SH-SY5Y (cell line): ENCODE results near the gene DTYMK.

ENCODE experiments used
- GATA2 ChIP-seq: IDR thresholded peaks from 2 replicates; pipeline ENCODE4 v1.6.1; 2011; ENCODE audit warnings: mild to moderate bottlenecking, low read depth, low read length
- GATA3 ChIP-seq: IDR thresholded peaks from 2 replicates; pipeline ENCODE4 v1.6.1; 2011; ENCODE audit warnings: low read depth, mild to moderate bottlenecking, low read length, moderate library complexity

DNA sequence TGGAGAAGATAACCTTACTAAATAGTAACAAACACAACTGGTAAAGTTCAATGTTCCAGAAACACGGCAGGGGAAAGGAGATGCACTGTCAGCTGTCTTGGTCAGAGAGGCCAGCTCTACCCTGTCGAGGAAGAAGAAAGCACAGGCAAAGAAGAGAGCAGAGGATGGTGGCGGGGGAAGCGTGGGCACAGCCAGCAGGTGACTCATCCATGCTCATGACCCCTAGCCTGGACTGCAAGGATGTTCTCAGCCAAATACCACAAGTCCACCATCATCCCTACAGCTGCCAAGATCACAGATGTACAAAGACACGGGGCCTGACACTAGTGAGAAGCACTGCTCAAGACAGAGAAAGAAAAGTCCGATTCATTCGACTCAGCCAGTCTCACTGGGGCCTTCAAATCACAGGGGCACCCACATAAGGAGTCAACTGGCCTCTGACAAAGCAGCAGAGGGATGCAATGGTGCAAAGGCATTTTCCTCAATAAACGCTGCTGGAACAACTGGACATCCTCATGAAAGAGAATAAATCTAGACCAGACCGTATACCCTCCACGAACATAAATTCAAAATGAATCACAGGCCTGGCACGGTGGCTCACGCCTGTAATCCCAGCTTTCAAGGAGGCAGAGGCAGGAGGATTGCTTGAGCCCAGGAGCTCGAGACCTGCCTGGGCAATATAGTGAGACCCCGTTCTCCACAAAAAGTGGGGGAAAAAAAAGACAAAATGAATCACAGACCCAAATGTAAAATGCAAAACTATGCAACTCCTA lies 5.6 kb downstream of the DTYMK start:
- TF ChIP-seq GATA2 = no peak
- no peak for TF ChIP-seq GATA3
